Stimulated activated CD8-positive, alpha-beta memory T cell treated with anti-CD3 and anti-CD28 coated beads, Interleukin-12 subunit alpha, Interleukin-12 subunit beta, amount 100 ng/mL, for 24 hours (primary cell): ENCODE data around the gene PDE9A.

Source experiments
- DNase-seq: peaks from one replicate; pipeline ENCODE4 v3.0.0-alpha.2; 2020; ENCODE audit errors: extremely low read depth

PDE9A gene

GRCh38 chr21:42771503-42771805 is 118.0 kb downstream of the PDE9A start:
- DNase-seq: no peak

DNA sequence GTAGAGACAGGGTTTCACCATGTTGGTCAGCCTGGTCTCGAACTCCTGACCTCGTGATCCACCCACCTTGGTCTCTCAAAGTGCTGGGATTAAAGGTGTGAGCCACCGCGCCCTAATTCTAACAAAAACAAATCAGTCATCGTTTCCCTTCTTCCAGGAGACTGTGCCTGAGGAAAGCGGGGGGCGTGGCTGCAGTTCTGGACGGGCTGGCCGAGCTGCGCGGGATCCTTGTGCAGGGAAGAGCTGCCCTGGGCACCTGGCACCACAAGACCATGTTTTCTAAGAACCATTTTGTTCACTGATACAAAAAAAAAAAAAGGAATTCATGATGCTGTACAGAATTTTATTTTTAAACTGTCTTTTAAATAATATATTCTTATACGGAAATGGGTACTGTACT is 121.7 kb downstream of the PDE9A start:
- DNase-seq: no peak

DNA sequence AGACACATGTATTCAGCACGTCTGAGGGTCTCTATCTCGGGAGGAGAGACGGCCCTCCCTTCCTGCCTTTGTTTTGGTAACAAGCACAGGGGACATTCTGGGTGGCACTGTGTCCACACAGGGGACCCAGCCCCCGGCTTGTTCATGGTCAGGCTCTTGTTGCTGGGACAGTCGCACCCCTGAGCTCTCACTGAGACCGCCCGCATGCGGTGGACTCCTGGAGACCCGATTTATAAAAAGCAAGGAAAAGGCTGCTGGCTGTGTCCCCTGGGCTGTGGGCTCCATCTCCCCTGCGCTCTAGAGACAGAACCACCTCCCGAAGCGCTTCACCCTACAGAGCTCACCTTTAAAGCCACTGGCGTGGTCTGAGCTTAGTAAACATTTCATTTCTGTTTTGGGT is 122.5 kb downstream of the PDE9A start:
- no peak for DNase-seq

DNA sequence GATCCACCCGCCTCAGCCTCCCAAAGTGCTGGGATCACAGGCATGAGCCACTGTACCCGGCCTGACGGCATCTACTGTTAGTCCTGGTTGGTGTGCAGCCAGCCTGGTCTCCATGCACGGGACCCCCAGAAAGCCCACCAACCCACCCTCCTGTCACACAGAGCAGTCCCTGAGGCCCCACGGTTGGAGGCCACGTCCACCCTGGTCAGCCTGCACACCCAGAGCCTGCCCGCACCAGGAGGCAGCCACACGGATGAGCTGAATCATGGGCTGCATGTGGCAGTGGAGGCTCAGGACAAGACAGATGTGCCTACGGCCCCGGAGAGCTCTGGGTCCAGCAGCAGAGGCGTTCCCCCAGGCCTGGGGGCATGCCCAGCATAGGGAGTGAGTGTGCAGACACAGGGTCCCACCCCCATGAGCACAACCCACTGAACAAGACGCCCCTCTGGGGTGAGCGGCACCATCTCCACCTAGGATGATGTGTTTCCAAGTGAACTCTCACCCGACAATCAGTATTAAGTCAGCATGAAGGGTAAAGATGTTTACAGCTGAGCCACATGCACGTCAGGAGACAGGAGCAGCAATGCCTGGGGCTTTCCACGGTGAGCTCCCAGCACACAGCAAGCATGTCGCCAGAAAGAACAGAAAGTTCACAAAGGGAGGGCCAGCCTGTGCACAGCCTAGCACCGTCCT is 123.8 kb downstream of the PDE9A start:
- DNase-seq: no peak

- DNase-seq: no peak
Measured at GRCh38 chr21:42777757-42778344, 124.4 kb downstream of the PDE9A start.

- no peak for DNase-seq
Measured at GRCh38 chr21:42779431-42779861, 126.0 kb downstream of the PDE9A start.

DNA sequence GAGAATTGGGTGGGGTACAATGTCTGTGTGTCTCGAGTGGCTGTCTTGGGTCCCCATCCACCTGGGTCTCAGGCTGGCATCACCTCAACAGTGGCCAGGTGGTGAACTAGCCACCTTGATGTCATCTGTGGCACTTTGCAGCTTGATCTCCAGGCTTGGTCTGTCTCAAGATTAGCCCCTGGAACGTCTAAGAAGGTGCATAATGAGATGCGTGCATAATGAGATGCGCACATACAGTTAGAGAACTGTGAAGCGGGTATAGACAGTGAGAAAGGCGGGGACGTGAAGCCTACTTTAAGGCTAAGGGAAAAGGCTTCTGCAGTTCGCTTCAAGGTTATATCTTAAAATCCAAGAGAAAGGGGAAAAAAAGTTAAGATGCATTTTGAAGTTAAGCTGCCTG is 127.2 kb downstream of the PDE9A start:
- DNase-seq: no peak

GRCh38 chr21:42781150-42781970 is 127.9 kb downstream of the PDE9A start:
- no peak for DNase-seq

DNA sequence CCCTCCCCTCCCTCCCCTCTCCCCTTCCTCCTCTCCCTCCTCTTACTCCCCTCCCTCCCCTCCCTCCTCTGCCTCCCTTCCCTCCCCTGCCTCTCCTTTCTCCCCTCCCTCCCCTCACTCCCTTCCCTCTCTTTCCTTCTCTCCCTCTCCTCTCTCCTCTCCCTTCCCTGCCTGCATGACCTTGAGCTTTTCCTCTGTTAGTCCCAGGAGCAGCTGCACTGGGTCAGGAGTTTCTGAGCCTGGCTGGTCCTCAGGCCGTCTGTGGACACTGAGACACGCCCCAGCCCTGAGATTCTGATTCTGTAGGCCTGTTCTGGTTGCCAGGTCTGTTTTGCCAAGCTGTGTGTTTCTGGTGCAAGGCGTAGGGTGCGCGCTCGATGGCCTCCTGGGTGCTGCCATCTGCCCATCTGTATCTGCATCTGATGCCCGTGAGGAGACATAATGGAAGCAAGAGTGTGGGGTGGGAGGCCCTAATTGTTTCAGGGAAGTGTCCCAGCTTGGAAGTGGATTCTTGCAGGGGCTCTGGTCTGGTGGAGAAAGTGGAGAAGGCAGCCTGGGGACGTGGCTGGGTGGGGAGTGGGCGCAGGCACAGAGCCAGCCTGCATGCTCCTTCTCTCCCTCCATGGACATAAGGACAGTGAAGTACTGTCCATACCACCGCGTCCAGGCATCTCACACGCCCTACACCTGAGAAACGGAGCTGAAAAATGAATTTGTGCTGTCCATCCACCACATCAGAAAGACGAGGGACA is 128.7 kb downstream of the PDE9A start:
- no peak for DNase-seq

DNA sequence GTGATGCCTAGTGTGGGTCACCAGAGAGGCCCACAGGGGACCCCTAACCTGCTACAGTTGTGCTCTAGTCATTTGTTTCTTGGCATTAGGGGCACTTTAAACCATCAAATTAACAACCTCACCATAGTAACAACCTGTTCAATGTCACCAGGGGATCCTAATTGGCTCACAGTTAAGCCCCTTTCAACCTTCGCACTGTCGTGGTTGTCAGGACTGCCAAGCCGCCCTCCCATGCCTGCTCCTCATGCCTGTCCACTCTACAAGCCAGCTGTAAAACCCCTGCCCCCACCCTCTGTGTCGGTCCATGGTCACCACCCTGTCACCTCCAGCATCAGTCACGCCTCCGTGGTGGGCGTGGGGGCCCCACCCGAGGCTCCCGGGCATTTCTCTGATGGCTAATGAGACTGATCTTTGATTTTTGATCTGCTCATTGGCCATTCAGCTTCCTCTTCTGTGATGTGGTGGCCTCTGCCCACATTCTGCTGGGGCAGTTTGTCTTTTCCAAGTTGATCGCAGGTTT is 129.4 kb downstream of the PDE9A start:
- DNase-seq: no peak

DNA sequence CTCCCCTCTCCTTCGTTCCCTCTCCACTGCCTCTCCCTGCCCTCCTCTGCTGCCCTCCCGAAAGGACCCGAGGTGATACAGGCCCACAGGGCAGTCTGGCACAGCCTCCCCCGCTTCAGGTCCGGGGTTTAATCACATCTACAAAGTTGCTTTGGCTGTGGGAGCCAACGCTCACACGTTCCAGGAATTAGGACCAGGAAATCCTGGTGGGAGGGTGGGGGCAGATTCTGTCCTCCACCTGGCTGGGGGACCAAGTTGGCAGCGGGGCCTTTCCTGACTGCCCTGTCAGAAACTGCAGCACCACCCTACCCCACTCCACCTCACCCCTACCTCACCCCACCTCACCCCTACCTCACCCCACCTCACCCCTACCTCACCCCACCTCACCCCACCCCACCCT is 130.9 kb downstream of the PDE9A start:
- no peak for DNase-seq

DNA sequence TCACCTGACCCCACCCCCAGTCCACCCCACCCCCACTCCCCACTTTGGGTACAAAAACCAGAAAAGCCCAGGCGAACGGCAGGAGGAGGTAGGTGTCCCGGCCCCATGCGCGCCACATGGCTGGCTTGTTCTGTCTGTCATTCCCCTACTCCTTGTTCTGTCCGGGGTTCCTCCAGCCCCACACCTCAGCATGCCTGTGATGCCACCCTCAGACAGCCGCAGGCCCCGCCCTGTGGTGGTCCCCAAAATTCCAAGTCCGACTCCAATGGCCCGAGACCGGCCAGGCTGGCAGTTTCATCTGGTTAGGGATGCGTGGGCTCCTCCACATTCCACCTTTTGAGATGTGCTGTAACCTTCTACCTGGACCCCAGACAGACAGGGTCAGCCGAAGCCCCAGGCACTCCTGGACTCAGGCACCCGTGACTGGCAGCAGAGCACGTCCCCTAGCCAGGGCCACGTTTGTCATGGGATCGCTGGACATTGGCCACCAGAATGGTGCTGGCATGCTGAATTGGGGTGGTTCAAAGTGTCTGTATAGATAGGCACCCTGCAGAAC is 131.6 kb downstream of the PDE9A start:
- no peak for DNase-seq

DNA sequence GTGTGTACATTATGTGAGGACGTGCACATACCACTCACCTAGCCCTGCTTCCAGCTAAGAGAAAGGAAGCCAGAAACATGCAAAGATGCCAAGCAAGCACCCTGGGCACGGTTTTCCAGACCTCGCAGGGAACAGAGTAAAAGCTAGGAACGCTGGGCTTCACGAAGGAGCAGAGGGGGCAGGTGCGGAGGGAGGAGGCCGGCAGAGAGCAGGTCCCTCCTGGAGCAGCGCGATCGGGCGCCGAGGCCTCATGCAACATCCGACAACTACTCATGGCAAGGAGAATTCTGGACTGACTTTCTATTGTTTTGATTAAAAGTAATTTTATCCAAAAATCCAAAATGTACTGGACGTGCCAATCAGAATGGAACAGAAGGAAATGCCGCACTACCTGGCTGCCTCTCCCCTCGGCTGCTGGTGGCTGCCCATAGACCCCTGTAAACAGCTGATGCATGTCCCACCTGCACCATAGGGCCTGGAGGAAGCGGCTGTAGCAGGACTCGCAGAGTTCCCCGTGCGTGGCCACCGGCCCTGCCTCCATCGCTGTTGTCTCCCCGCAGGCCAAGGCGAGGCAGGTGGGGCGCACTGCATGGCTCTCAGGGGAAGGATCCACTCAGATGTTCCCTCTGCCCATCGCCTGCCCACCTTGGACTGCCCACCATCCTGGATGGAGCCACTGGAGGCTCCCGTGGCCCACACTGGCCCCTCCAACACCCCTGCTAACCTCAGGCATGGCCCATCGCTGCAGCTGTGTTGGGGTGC is 132.4 kb downstream of the PDE9A start:
- DNase-seq: no peak

- no peak for DNase-seq
Measured at GRCh38 chr21:42786884-42787283, 133.5 kb downstream of the PDE9A start.

DNA sequence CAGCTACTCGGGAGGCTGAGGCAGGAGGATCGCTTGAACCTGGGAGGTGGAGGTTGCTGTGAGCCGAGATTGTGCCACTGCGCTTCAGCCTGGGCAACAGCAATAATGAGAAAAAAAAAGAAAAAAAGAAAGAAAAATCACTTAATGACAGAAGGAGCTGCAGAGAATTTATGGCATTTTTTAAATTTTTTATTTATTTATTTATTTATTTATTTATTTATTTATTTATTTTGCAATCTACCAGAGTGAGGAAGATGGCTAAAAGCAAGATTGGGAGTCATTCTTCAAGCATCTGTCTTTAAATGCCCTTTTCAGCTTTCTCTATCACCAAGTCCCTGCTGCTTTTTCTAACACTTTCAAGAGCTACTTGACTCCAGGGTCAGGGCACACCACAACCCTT is 134.2 kb downstream of the PDE9A start:
- no peak for DNase-seq

DNA sequence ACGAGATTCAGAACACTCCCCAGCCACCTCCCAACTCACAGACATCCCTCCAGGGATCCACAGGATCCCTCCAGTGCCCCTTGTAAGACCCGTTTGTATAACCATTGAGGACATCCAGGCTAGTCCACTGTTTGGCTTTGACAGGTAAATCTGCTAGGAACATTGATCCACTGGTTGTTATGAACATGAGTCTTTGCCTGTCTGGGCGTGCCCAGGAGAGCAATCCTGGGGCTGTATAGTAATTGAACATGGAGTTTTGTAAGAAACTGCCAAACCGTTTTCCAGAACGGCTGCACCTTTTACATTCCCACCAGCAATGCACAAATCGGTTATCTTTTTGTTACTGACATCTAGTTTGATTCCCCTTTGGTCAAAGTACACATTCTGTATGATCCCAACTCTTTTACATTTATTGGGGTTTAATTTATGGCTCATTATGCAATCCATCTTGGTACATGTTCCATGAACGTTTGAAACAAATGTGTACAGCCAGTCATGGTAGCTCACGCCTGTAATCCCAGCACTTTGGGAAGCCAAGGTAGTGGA is 137.2 kb downstream of the PDE9A start:
- DNase-seq: no peak

DNA sequence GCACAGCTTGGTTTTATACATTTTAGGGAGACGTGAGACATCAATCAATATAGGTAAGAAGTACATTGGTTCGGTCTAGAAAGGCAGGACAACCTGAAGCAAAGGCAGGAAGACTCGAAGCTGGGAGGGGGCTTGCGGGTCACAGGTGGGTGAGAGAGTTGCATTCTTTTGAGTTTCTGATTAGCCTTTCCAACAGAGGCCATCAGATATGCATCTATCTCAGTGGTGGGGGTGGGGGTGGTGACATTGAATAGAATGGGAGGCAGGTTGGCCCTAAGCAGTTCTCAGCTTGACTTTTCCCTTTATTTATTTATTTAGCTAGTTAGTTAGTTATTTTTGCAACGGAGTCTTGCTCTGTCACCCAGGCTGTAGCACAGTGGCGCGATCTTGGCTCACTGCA is 140.4 kb downstream of the PDE9A start:
- no peak for DNase-seq

DNA sequence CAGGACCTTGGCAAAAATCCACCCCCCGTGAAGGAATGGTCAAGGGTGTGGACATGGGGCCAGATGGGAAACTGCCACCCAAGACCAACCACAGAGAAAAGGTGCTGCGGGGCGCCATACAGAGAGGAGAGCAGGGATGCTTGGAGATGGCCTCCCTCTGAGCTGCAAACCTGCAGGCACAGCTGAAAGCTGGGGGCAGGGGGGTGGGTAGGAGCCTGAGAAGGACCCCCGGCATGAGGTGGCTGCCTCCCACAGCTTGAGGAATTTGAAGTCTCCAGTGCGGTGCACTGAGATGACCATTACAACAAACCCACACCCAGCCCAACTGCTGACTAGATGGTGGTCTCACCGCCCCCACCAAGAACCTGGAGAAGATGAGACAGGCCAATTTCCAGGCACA is 141.1 kb downstream of the PDE9A start:
- no peak for DNase-seq

DNA sequence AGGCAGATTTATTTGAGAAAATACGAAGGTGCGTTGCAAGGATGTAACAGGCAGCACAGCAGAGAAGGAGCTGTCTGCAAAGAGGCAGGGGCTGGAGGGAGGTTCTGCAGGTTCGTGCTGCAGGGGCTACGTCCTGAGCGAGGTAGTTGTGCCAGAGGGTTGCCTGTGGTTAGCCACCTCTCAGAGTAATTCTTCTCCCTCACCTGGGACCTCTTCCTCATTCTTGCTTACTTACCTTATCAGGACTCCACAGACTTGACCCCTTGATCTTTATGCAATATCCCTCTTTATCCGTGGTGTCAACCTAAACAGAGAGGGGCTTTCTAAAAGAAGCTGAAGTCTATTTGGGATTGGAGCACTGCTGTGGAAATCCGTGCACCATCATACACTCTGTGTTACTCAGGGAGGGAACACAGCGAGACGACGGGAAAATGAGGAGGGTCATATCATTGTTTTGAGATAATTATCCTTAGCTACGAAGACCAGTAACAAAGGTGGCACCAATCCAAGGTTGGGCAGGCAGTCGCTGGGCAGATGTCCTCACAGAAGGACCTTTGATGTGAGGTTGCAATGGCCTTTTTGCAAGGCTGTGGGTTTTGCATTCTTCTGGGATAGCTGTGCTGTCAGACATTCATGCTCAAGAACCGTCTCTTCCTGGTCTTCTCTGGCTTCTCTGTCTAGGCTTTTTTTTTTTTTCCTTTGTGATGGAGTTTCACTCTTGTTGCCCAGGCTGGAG is 143.1 kb downstream of the PDE9A start:
- no peak for DNase-seq

DNA sequence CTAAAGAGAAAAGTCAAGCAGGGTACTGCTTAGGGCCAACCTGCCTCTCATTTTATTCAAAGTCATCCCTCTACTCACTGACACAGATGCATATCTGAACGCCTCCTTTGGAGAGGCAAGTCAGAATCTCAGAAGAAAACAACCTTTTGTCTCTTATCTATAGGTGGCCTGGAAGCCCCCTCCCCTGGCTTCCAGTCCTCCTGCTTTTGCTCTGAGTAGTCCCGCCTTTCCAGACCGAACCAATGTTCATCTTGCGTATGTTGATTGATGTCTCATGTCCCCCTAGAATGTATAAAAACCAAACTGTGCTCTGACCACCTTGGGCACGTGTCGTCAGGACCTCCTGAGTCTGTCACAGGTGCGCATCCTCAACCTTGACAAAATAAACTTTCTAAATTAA is 144.1 kb downstream of the PDE9A start:
- DNase-seq: no peak
